NT2/D1 (cell line): ENCODE measurements around the gene GSX1.

Experiments used
- SUZ12 ChIP-seq: IDR thresholded peaks from 2 replicates; pipeline ENCODE4 v1.6.1; 2011; ENCODE audit not compliant: insufficient read length, insufficient read depth; ENCODE audit errors: extremely low read depth
- YY1 ChIP-seq: IDR thresholded peaks from 2 replicates; pipeline ENCODE4 v1.6.1; 2011; ENCODE audit not compliant: insufficient read length, insufficient read depth
- ZNF274 ChIP-seq: IDR thresholded peaks from 2 replicates; pipeline ENCODE4 v1.6.1; 2011; ENCODE audit warnings: mild to moderate bottlenecking, low read depth, low read length

DNA sequence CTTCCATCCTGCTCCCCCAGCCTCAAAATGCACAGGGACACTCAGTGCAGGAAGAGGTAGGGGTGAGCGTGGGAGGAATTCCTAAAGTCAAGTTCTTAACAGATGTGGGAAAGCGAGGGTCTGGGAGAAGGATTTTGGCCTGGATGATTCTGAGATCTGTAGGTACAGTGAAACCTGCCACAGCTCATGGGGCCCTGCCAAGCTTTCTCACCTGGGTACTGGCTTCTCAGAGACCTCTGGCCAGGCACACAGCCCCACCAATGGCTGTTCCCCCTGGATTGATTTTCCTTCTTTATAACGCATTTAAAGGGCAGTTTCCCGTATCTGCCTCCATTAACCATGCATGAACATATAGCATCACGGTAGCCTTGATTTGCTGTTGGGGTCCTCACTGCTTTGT is 47.0 kb upstream of the GSX1 start:
- TF ChIP-seq ZNF274 (no peak), YY1 (no peak), SUZ12 (no peak)
